ENCODE results near the gene DSG2.

The DSG2 gene

DNA sequence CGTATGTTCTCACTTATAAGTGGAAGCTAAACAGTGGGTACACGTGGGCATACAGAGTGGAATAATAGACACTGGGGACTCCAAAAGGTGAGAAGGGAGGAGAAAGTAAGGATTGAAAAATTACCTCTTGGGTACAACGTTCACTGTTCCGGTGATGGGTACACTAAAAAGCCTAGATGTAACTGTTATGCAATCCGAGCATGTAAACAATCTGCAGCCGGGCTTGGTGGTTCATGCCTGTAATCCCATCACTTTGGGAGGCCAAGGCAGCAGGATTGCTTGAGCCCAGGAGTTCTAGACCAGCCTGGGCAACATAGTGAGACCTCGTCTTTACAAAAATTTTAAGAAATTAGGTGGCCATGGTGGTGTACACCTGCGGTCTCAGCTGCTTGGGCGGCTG is 60.6 kb downstream of the DSG2 start:
- FAIRE-seq, result no peak

DNA sequence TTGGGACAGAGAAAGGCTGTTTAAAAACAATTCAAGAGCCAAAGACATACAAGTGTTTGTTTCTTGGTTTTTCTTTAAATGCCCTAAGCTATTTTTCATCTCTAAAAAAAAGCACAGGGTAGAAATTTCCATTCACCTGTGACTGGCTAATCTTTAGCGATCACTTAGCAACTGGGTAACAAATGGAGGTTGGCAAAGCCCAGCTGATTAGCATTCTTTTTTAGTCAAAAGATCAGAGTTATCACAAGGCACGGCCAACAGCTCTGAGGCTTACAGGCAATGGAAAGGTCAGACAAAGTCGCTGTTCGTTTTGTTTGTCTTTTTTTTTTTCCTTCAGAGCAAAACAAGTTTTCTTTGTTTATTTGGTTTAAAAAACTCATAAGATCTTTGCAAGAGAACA is 64.7 kb downstream of the DSG2 start:
- no peak for FAIRE-seq

DNA sequence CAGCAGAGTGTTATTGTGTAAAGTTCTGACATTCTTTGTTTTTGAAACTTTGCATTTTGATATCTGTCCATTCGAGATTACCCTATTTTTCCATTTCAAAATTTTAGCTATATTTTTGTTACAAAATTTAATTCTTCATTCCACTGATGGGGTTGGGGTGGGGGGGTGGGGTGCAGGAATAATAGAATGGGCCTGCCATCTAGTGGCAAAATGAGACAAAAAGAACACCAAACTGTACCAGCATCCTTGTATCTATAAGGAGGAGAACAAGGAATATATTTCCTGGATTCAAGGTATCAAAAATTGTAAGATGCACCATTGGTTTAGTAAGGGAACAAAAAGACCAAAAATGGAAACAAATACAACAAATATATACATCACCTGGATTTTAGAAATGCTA is 65.8 kb downstream of the DSG2 start:
- no peak for FAIRE-seq

DNA sequence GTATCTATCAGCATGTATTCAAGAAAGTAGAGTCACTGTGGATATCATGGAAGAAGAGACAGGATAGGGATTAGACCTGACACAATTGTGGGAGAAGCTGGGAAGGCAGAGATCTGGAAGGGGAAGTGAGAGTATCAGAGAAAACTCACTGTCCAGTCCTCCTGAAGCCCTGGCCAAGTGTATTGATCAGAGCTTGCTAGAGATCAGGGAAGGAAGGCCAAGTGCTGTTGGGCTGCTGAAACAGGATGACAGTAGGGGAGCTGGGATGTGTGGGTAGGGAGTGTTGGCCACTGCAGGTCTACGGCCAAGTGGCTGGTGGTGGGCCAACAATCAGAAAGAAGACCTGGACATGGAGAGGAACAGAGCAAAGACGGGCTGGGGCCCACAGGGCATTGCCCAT is 67.4 kb downstream of the DSG2 start:
- no peak for FAIRE-seq

DNA sequence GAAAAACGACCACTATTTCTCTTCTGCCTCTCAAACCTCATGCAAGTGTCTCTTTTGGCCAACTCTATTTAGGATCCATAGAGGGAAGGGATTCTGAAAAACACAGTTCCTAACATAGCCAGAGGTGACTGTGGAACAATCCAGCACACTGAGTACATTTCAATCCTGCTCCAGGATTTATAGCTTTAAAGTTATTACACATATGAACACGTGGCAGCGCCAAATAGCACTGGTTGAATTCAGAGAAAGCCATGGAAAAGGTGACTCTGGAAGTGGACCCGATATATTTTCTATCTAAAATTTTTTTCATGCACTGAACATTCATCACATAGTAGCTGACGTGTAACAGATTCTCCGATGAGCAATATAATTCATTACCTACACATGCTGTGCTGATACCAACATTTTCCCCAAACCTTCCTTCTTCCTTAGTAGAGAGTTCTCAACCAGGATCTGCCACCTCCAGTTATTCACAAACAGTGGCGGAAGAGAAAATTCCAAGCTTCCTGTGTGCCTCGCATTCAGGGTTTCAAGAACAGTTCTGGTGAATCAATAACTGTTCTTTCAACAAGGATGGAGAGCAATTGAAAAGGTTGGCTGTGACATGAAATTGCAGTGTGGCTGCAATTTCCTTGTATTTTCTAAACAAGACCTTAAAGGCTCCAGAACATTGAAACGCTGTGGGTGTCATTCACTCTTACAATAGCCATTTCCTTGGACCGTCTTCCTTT is 68.0 kb downstream of the DSG2 start:
- no peak for FAIRE-seq

DNA sequence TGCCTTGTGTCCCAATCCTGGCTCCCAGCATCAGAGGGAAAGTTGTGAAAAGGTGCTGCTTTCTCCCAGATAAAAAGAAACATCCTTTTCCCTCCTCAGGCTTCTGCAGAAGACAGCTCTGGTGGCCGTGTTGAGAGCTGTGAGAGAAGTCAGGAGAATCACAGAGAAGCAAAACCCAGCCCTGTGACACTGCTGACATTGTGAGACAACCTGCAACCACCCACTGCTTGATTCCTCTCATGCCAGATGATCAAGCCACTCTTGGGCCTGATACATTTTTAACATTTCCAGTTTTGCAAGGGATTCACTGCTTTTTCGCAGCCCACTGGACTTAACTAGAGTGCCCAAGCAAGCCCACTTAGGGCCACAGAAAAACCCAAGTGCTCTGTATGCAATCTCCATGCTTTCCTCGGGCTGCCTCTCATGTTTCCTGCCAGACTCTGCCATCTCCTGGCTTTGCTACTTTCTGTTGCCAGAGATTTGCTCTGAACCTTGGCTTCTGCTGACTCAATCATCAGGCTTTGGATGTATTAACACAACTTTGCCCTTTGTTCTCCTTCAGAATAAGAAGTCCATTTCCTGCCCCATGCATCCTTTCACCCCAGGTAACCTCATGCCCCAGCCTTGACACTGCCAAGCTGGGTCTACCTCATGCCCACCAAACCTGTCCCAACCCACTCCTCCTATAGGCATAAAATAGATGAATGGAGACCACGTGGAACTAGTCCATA is 68.8 kb downstream of the DSG2 start:
- FAIRE-seq, result no peak

DNA sequence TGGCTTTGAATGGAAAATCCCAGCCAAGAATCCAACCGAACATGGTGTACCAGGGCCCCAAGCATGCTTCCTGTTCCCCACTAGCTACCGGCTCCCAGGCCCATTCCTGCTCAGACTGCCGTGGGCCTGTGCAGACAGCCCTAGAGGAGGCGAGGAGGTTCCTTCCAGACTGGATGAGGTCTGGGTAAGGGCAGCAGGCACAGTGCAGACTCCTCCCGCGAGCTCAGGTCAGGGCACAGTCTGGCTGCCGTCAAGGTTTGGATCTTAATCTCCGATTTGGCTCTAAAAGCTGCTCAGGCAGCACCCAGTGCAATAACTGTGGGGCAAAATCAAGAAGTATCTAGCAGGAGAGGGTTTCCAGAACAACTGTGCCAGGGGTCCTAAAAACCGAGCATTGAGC is 74.4 kb downstream of the DSG2 start:
- no peak for FAIRE-seq

- FAIRE-seq, result no peak
Measured at GRCh38 chr18:31573051-31573450, 75.1 kb downstream of the DSG2 start.

DNA sequence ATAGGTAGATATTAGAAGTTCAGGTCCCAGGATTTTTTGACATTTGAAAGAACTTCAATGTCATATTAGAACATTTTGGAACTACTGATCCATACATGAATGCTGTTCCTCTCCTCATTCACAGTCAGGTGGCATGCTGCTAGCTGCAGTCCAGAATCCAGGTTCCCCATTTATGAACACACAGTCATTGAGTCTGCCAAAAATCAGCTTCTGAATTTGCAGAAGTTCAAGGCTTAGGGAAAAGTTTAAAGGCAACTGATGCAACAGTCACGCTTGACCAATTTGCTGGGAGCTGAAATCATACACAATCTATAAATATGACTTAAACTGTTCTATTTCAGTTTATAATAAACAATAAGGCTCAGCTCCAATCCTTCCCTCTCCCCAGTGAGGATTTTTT is 76.4 kb downstream of the DSG2 start:
- FAIRE-seq, result no peak

DNA sequence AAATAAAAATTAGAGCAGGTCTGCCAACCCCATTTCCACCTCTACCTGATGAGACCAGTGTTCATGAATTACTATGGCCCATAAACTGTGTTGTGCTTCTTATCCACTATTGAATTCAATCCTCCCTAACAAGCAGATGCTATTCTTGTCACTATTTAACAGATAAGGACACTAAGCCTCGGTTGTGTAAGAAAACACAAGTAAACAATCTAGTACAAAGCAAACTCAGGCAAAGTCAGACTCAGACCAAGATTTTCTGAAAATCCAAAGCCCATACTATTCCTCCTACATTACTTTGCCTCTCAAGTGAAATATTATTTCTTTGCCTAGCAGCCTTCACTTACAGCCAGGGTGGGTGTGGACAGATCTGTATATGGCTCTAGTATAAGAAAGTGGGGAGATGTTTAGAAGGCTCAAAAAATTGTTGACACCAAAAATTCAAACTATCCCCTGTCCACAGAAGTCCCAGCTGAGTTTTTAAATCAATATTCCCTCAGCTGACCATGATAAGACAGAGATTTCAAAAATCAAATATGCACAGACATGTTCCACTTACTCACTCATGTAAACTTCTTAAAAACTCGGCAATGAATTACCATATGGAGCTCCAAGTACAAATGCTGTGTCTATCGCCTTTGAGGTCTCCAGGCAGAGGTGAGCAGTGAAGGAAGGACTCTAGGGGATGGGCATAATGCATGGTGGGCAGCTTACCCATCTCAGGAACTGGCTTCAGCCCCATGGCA is 77.7 kb downstream of the DSG2 start:
- no peak for FAIRE-seq

- no peak for FAIRE-seq
Measured at GRCh38 chr18:31576670-31577069, 78.7 kb downstream of the DSG2 start.

DNA sequence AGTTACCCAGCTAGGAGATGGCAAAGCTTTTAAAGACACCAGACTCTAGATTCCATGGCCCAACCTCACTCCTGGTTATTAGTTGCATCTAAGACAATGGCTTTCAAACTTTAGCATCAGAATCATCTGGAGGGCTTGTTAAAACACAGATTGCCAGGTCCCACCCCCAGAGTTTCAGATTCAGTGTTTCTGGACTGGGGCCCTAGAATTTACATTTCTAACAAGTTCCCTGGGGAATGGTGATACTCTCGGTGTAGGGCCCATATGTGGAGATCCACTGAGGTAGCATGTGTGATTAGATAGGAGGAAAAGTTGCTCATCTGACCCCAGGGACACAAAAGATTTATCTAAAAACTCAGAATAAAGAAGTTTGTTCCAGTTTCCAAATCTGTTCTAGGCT is 79.2 kb downstream of the DSG2 start:
- FAIRE-seq, result no peak

DNA sequence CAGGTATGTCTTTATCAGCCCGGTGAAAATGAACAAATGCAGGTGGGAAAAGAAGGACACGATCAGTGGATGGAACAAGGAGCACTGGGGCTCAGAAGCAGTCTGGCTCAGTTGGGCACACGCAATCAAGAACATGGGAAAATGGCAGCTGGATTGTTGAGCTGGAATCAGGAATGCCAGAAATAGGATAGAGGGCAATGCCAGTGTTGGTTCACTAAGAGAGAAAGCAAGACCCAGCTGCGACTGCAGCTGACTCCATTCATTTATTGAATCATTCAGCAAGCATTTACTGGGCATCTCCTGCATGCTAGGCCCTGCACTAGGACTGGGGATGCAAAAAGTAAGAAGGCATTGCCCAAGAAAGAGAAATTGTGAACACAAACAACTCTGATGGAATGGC is 80.1 kb downstream of the DSG2 start:
- FAIRE-seq, result no peak

DNA sequence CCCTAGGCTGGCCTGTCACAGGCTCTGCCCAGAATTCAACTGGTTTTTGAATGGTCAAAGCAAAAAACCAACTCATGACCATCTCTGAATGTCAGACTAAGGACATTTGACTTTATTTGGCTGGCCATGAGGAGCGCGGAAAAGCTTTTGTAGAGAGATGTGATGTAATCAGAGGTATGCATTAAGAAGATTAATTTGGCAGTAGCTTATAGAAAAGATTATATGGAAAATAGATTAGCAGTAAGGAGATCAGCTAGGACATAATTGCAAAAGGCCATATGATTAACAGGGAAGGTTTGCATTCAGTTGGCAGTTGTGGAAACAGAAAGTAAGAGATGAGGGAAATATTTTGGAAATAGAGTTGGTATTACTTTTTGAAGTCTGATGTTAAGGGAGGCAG is 81.4 kb downstream of the DSG2 start:
- FAIRE-seq, result no peak

DNA sequence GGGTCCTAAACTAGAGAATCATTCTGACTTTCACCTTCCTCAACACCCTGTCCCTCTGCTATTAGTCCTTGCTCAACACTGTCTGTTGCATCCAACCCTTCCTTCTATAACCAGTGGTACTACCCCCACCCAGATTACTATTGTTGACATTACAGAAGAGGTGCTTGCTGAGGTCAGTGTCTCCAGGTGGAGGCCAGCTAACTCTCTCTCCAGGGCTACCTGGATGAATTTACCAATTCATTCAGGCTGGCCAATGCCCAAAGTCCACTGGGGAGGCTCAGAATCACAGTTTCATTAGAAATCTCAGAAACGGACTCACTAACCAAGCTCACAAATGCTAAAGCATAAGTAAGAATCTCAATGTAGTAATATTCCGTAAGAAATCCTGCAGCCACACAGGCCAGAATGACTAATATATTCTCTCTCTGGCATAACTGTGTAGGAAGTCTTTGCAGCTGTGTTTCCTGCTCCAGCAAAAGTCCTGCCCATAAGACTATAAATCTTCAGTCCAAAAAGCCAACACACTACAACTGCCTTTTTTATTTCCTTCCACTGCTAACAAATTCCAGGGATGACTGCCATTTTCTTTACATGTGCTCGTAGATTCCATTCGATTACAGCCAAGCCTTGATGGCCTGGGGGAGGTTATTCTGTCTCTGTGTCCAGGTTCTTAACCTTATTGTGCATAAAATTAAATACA is 83.7 kb downstream of the DSG2 start:
- FAIRE-seq, result no peak

DNA sequence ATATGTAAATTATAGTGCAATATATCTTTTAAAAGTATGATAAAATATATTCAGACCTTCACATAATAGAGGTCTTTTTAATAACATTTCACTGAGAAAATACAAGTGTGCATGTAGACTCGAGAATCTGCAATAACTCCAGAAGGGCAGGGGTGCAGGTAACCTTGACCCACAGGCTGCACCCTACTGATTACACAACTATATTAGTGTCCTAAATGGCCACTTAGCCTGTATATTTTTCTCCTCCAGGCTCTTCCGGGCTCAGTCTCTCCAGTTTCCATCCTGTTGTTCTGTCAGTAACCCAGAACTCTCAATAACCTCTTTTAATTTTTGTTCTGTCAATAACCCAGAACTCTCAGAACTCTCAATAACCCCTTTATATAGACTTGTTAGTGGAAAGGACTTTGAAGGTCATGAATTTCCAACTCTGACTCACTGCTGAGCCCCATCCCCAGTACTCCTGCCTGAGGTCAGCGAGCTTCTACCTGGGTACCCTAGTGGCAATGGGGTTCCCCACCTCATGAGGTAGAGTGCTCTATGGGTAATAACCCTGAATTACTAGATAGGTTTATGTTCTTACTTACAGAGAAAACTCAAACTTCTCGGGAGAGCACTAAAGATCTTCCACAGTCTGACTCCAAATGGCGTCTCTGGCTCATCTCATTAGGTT is 85.3 kb downstream of the DSG2 start:
- no peak for FAIRE-seq

GRCh38 chr18:31585991-31586390 is 88.0 kb downstream of the DSG2 start:
- FAIRE-seq, result no peak

DNA sequence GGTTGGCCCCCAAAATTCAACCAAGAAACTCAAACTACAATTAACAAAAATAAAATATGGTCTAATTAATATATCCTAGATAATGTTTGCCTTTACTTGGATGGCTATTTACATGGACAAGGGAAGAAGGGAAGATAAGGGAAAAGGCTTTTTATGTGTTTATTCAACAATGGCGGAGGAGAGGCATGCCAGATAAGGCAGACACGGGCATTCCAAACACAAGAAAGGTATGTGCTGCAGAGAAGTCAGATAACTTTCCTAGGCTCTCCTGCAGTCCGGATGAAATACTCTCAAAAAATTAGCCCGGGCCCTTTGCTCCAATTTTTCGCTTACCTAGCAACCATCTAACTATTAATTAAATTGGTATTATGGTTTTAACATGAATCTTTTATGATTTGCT is 88.6 kb downstream of the DSG2 start:
- no peak for FAIRE-seq

GRCh38 chr18:31587529-31587928 is 89.6 kb downstream of the DSG2 start:
- no peak for FAIRE-seq

GRCh38 chr18:31590570-31590969 is 92.6 kb downstream of the DSG2 start:
- FAIRE-seq, result no peak

DNA sequence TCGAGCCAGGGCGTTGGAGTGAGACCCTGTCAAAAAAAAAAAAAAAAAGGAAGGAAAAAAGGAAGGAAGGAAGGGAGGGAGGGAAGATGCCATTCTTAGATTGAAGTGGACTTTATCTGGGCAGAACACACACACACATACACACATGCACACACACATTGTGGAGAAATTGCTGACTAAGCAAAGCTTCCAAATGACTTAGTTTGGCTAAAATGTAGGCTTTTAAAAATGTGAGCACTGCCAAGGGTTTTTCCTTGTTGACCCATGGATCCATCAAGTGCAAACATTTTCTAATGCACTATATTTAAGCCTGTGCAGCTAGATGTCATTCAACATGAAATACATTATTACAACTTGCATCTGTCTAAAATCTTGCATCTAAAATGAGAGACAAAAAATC is 93.1 kb downstream of the DSG2 start:
- no peak for FAIRE-seq

DNA sequence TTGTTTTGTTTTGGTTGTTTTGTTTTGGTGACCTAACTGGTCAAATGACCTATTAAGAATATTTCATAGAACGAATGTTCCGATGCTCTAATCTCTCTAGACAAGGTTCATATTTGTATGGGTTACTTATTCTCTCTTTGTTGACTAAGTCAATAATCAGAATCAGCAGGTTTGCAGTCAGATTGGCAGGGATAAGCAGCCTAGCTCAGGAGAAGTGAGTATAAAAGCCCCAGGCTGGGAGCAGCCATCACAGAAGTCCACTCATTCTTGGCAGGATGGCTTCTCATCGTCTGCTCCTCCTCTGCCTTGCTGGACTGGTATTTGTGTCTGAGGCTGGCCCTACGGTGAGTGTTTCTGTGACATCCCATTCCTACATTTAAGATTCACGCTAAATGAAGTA is 93.7 kb downstream of the DSG2 start, which contains the start of gene TTR:
TSS of gene TTR (plus strand) at position 250 of the 400 bp plus-strand sequence. CDS start at position 276, 26 bp downstream.
- FAIRE-seq, result no peak
